GM19395 (cell line): Measurements from ENCODE around the gene KRT76.
"Not testable (repeated sequence)": the region's sequence is repeated elsewhere in the genome, so short reads cannot be mapped to it uniquely, and the experiment has no call there.

Experiments used
- ATAC-seq: cut with Tn5 transposase; IDR thresholded peaks from one replicate; pipeline ENCODE4 v1.9.1; 2021; ENCODE audit warnings: mild to moderate bottlenecking, moderate library complexity; ENCODE audit not compliant: unreplicated experiment

Gene KRT76

GRCh38 chr12:52798671-52799504 is 21.7 kb upstream of the KRT76 start:
- ATAC-seq, result no peak

GRCh38 chr12:52798003-52798670 is 21.0 kb upstream of the KRT76 start:
- no peak for ATAC-seq

- ATAC-seq, result no peak
Observed at GRCh38 chr12:52797529-52797894, 20.4 kb upstream of the KRT76 start.

GRCh38 chr12:52796839-52797528 is 19.8 kb upstream of the KRT76 start:
- no peak for ATAC-seq

- no peak for ATAC-seq
Observed at GRCh38 chr12:52796429-52796794, 19.3 kb upstream of the KRT76 start.

GRCh38 chr12:52795694-52796428 is 18.7 kb upstream of the KRT76 start, which contains the start of gene KRT3:
KRT3 (minus strand) TSS chr12:52796117; CDS start chr12:52796042, 75 bp downstream.
- ATAC-seq, result no peak

- not testable (repeated sequence) for ATAC-seq
Observed at GRCh38 chr12:52795332-52795674, 18.2 kb upstream of the KRT76 start.

- ATAC-seq, result no peak
Observed at GRCh38 chr12:52794479-52795331, 17.6 kb upstream of the KRT76 start.

- no peak for ATAC-seq
Observed at GRCh38 chr12:52792185-52793029, 15.3 kb upstream of the KRT76 start.

GRCh38 chr12:52791271-52792184 is 14.4 kb upstream of the KRT76 start:
- ATAC-seq, result no peak

GRCh38 chr12:52790427-52791270 is 13.5 kb upstream of the KRT76 start:
- ATAC-seq, result no peak

- ATAC-seq, result no peak
Observed at GRCh38 chr12:52789637-52790426, 12.7 kb upstream of the KRT76 start.

GRCh38 chr12:52788876-52789636 is 11.9 kb upstream of the KRT76 start:
- ATAC-seq, result no peak

- no peak for ATAC-seq
Observed at GRCh38 chr12:52788192-52788875, 11.2 kb upstream of the KRT76 start.
